ENCODE measurements around the gene KCTD19.

KCTD19 gene

DNA sequence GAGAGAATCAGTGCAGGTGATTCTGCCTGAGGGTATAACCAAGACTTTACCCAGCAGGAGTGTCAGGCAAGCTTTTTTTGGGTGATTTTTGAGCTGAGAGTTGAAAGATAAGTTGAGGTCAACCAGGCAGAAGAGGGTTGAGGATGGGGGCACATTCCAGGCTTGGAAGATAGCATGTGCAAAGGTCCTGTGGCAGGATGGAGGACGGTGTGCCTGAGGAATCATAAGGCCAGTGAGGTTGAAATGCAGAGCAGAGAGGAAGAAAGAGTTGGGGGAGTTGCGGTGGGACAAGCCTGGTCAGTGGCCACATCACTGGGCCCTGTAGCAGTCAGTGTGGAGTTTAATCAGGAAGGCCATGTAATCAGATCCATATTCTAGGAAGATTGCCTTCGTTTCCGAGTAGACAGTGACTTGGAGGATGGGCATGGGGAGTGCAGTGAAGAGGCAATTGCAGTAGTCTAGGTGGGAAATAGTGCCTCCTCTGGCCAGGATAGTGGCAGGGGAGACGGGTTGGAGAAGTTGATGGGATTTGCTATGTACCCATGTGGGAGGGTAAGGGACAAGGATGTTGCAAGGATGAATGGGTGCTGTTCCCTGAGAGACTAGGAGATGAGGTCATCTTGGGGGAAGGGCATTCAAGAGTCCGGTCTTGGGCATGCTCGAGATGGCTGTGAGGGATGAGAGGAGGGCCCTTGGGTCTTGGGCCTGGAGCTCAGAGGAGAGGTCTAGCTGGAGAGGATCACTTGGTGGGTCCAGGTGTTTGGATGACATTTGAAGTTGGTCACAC, 43.3 kb downstream of the KCTD19 start:
- no peak for DNase-seq (ENCODE audit: low read depth in 2 of 2)

DNA sequence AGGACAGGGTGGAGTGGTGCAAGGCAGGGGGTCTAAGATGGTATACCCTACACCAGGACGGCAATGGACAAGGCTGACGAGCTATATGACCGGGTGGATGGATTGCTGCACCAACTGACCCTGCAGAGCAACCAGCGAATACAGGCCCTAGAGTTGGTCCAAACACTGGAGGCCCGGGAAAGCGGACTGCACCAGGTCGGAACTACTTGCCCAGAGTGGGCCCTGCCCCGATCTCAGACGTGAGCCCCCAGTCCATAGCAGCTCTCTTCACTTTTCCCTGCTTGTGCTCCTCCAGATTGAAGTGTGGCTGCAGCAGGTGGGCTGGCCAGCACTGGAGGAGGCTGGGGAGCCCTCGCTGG, 44.1 kb downstream of the KCTD19 start:
- DNase-seq (ENCODE audit: low read depth in 2 of 2): no peak

GRCh38 chr16:67281536-67282446, 44.8 kb downstream of the KCTD19 start:
- no peak for DNase-seq (ENCODE audit: low read depth in 2 of 2)

- no peak for DNase-seq (ENCODE audit: low read depth in 2 of 2)
Measured at GRCh38 chr16:67280090-67281015, 46.2 kb downstream of the KCTD19 start.

GRCh38 chr16:67279296-67280089, 47.0 kb downstream of the KCTD19 start, which contains the start of gene PLEKHG4:
Gene PLEKHG4, plus strand, starts transcription at chr16:67279532. Its CDS starts 513 bp downstream, at chr16:67280045.
- DNase-seq (ENCODE audit: low read depth in 2 of 2): peak; percentile 70 to 74

DNA sequence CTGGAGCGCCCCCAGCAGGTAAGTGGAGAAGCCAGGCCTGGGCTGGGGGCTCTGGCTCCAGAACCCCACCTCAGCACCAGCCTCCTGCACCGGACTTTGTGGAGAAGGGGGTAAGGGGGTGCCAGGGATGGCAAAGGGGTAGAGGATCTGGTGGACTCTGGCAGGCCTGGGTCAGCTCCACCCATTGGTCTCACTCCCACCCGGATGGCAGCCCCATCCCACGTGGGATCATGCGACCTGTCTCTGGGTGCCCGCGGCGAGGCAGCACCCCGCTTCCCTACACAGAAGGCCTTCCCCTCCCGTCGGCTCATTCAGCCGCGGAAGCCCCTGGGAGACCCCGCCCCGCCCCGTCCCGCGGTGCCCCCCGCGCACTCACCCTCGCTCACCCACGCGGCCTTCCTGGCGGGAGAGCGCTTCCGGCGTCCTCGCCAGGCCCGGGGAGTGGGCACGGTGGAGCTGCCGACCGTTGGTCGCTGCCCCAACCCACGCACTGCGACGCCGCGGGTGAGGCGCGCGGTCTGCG, 47.7 kb downstream of the KCTD19 start:
- peak in 1 of 2 donors; percentile 23 for DNase-seq (ENCODE audit: low read depth in 2 of 2)

- no peak for DNase-seq (ENCODE audit: low read depth in 2 of 2)
Measured at GRCh38 chr16:67277999-67278772, 48.4 kb downstream of the KCTD19 start.

DNA sequence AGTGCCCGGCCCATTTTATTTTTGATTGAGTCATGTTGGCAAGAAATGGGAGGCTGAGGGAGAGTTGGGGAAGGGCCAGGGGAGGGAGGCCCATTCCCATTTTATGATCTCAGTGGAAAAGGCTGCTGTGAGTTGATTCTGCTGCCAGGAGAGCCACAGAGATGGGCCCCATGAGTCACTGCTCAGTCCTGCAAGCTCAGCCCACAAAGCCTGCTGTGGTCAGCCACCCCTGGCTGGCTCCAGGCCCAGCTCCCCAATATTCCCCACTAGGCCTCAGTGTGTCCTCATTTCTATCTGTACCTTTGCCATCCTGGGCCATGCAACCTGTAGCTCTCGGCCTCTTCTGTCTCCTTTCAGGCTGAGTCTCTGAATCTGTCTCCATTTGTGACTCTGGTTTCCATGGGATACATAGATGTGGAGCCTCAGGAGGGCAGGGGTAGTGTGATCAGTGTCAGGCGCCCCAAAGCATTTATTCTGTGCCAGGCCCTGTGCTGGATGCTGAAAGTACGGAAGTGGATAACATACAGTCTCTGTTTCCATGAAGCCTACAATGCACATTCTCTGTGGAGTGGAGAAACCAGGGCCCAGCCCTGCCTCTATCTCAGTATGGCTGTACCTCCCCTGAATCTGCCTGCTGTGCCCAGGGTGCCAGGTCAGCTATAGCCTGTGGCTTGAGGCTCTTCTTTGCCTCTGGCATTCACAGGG, 49.1 kb downstream of the KCTD19 start:
- DNase-seq (ENCODE audit: low read depth in 2 of 2): no peak

DNA sequence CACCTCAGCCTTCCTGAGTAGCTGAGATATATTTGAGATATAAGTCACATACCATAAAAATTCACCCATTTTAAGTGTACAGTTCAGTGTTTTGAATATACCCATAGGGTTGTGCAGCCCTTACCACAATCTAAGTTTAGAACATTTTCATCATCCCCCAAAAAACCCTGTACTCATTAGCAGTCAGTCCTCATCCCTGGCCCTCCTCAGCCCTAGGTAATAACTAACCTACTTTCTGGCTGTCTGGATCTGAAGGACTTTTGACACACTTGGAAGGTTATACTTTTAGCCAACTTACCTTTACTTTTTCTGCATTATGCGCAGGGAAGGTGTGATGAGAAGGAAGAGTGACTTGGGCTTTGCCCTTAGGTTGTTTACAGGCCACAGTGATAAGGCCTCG, 51.2 kb downstream of the KCTD19 start:
- DNase-seq (ENCODE audit: low read depth in 2 of 2): no peak

GRCh38 chr16:67271446-67271845, 55.1 kb downstream of the KCTD19 start:
- DNase-seq (ENCODE audit: low read depth in 2 of 2): no peak

- DNase-seq (ENCODE audit: low read depth in 2 of 2): no peak
Measured at GRCh38 chr16:67270931-67271338, 55.6 kb downstream of the KCTD19 start.

DNA sequence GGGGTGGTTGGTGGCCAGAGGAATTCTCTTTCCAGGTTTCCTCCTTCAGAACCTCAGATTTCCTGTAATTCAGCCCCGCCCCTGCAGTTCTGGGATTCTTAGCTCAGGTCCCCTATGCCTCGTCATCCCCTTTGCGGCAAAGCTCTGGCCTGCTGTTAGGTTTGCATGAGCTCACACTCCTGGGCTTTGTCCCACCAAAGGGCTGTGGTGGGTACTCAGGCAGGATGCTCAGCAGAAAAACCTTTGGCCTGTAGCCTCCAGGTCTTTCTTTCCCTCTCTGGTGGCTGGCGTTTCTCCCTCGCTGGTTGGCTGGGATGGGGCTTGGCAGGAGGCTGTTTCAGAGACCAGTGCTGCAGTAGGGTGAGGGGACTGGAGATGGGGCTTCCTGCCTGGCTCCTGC, 56.8 kb downstream of the KCTD19 start:
- DNase-seq (ENCODE audit: low read depth in 2 of 2): no peak

DNA sequence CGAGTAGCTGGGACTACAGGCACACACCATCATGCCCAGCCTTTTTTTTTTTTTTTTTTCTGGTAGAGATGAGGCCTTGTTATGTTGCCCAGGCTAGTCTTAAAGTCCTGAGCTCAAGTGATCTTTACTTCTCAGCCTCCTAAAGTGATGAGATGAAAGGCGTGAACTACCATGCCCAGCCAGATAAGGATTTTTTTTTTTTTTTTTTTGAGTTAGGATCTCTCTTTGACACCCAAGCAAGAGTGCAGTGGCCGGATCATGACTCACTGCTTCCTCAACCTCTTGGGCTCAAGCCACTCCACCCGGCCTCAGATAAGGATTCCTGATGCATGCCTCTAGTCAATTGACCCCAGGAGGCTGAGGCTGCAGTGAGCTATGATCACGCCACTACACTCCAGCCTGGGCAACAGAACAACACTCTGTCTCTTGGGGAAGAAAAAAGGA, 58.4 kb downstream of the KCTD19 start:
- DNase-seq (ENCODE audit: low read depth in 2 of 2): no peak

GRCh38 chr16:67265834-67266233, 60.7 kb downstream of the KCTD19 start:
- DNase-seq (ENCODE audit: low read depth in 2 of 2): no peak

- no peak for DNase-seq (ENCODE audit: low read depth in 2 of 2)
Measured at GRCh38 chr16:67264866-67265265, 61.7 kb downstream of the KCTD19 start.

- no peak for DNase-seq (ENCODE audit: low read depth in 2 of 2)
Measured at GRCh38 chr16:67264277-67264676, 62.3 kb downstream of the KCTD19 start.

DNA sequence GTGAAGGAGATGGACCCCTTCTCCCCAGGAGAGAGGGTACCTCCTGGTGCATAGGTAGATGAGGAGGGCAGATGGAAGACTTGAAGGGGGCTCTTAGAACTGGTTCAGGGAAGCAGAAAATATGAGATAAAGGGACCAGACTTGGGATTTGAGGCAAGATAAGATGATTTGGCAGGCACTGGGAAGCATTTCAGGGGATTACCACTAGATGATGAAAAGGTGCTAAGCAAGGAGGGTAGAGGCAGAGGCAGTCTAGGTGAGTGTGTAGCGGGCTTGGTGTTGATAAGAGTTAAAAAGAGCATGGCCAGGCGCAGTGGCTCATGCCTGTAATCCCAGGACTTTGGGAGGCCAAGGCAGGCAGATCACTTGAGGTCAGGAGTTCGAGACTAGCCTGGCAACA, 63.3 kb downstream of the KCTD19 start:
- no peak for DNase-seq (ENCODE audit: low read depth in 2 of 2)

DNA sequence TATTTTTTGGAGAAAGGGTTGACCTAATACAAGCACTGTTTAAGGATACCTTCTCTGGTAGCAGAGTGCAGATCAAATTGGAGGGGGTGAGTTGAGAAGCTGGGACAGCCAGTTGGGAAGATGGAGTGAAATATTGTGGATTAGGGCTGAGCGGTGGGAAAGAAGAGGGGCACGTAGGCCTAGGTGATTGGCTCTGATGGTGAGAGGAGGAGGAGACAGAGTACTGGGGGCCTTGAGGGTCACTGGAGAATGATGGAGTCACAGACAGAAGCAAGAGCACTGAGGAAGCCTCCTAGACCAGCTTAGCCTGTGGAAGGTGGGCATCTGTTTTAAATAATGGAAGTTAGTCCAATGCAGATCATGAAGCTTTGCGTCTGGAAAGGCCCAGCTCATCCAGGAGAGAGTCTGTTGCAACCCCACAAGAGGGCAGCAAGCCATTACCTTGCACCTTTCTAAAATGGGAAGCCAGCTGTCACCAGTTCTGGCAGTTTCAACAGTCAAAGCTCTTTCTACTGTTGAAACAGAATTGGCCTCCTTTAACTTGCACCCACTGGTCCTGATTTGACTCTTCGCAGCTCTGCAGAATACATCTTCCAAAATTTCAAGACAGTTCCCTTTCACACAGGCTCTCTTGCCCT, 66.0 kb downstream of the KCTD19 start:
- DNase-seq (ENCODE audit: low read depth in 2 of 2): no peak

DNA sequence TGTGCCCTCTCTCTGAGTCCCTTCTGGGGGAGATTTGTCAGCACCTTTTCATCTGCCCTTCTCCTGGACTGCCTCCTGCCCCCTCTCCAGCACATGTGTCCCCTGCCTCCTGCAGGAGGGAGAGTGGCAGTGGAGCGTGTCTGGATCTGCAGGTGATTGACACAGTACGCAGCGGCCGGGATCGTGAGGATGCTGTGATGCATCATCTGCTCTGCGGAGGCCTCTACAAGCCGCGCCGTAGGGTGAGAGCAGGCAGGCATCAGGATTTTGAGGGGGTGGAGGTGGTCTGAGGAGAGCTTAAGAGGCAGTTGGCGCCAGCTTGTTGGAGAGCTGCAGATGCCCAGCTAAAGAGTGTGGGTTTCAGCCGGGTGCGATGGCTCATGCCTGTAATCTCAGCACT, 66.8 kb downstream of the KCTD19 start:
- DNase-seq (ENCODE audit: low read depth in 2 of 2): no peak
